Erythroblast (primary cell): Measurements from ENCODE around the gene P2RX7.

ENCODE experiments used
- GATA1 ChIP-seq: IDR thresholded peaks from 2 replicates; pipeline ENCODE4 v1.6.1; 2011; ENCODE audit warnings: low read depth, mild to moderate bottlenecking, control low read depth, low read length, moderate library complexity
- POLR2A ChIP-seq: IDR thresholded peaks from 2 replicates; pipeline ENCODE4 v1.6.1; 2011; ENCODE audit warnings: mild to moderate bottlenecking, low read length

- TF ChIP-seq POLR2A (no peak), GATA1 (no peak)
These were observed at the start of gene P2RX7 for GRCh38 chr12:121132601-121133481.
